ENCODE results near the gene MED10. TPM values are rescaled to one million over a fixed set of nuclear protein-coding genes. Genes with fewer than 3 reads are reported as not detected.

MED10 gene
- total and polyA plus RNA-seq, 2 donors (not counting 1 experiment from before 2014, with no cell fraction given), result 49.9 to 50.9 TPM

DNA sequence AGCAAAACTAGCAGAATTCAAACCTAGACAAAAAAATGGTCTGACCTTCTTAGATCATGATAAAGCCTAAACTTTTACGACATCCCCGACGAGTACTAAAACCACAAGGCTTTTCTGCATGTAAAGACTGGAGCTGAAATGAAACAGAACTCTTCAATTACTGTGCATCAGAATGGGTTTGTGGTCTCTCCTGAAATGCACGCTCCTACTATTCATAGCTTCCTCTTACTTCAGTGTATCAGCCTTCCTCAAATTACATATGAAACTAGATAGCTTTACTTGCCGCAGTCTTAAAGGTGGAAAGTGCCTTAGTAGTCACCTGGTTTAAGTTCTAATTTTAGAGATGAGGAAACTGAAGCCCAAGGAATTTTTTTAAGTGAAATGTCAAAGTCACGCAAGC lies 24.6 kb upstream of the MED10 start:
- intact Hi-C loops (cut with micrococcal nuclease), result no loop called here
- H3K36me3 ChIP-seq (replicated peaks in 1 of 2; ENCODE audit: control extremely low read depth in 1 of 2, control insufficient read depth in 1 of 2, extremely low read depth in 1 of 2, insufficient read depth in 2 of 2, low read length in 1 of 2), result no peaks in the 10 kb centered on the region
- H3K9me3 ChIP-seq (ENCODE audit: control extremely low read depth in 1 of 3, control insufficient read depth in 2 of 3, insufficient read depth in 1 of 3, low read length in 2 of 3), result peaks cover 0 to 1% (median 0%) of the 10 kb centered on the region in 3 donors
- CTCF ChIA-PET, result no interaction called here
- no peaks in the 10 kb centered on the region for H3K4me1 ChIP-seq (ENCODE audit: control insufficient read depth in 2 of 2, insufficient read depth in 2 of 2, low read length in 2 of 2)
- H3K27me3 ChIP-seq (replicated peaks in 1 of 4; ENCODE audit: control extremely low read depth in 1 of 4, control insufficient read depth in 3 of 4, insufficient read depth in 4 of 4, low read length in 3 of 4), result peaks cover 0 to 9% (median 1%) of the 10 kb centered on the region in 4 experiments
- no peak overlapping the region for H3K4me3 ChIP-seq (ENCODE audit: control extremely low read depth in 1 of 5, extremely low read depth in 1 of 5, insufficient read depth in 1 of 5, low read depth in 2 of 5, low read length in 4 of 5)
- no peak overlapping the region for H3K9ac ChIP-seq (ENCODE audit: low read length)
- no peak for ATAC-seq (ENCODE audit: low read depth)
- Mint-ChIP-seq H3K27ac (no peak overlapping the region), H3K9me3 (ENCODE audit: insufficient read depth) (no peaks in the 10 kb centered on the region), H3K4me1 (no peaks in the 10 kb centered on the region), H3K27me3 (peaks cover 36% of the 10 kb centered on the region), H3K4me3 (no peak overlapping the region)
- POLR2A ChIA-PET, result no interaction called here
- no peak overlapping the region for H3K4me2 ChIP-seq (replicated peaks; ENCODE audit: low read depth, low read length, poor library complexity, severe bottlenecking)
- no peaks in the 10 kb centered on the region for H3K79me2 ChIP-seq (ENCODE audit: control insufficient read depth, insufficient read depth, low read length)
- WGBS (ENCODE audit: insufficient coverage), result 54% methylated on average over 5 of the region's 6 CpGs
- H2AFZ ChIP-seq (ENCODE audit: insufficient read depth, low read depth, low read length, poor library complexity, severe bottlenecking), result no peak overlapping the region
- no peak for DNase-seq
- H4K20me1 ChIP-seq (ENCODE audit: control insufficient read depth, insufficient read depth, low read length, poor library complexity, severe bottlenecking), result no peaks in the 10 kb centered on the region
- no peak for TF ChIP-seq CTCF (IDR thresholded peaks at IDR 0.05)
- no peak for TF ChIP-seq EZH2 (IDR thresholded peaks at IDR 0.05; ENCODE audit: borderline replicate concordance, insufficient read depth, low read depth, low read length, poor library complexity, severe bottlenecking)
- H3K27ac ChIP-seq (ENCODE audit: low read length in 2 of 2), result no peak overlapping the region

GRCh38 chr5:6401410-6401809 lies 23.1 kb upstream of the MED10 start:
- Histone ChIP-seq H3K79me2 (ENCODE audit: control insufficient read depth, insufficient read depth, low read length) (no peaks in the 10 kb centered on the region), H3K9ac (ENCODE audit: low read length) (no peak overlapping the region), H3K4me1 (ENCODE audit: control insufficient read depth in 2 of 2, insufficient read depth in 2 of 2, low read length in 2 of 2) (no peaks in the 10 kb centered on the region), H3K9me3 (ENCODE audit: control extremely low read depth in 1 of 3, control insufficient read depth in 2 of 3, insufficient read depth in 1 of 3, low read length in 2 of 3) (peaks cover 0 to 7% (median 0%) of the 10 kb centered on the region in 3 donors), H3K36me3 (replicated peaks in 1 of 2; ENCODE audit: control extremely low read depth in 1 of 2, control insufficient read depth in 1 of 2, extremely low read depth in 1 of 2, insufficient read depth in 2 of 2, low read length in 1 of 2) (no peaks in the 10 kb centered on the region), H3K27me3 (replicated peaks in 1 of 4; ENCODE audit: control extremely low read depth in 1 of 4, control insufficient read depth in 3 of 4, insufficient read depth in 4 of 4, low read length in 3 of 4) (peaks cover 0 to 11% (median 0%) of the 10 kb centered on the region in 4 experiments), H3K4me3 (ENCODE audit: control extremely low read depth in 1 of 5, extremely low read depth in 1 of 5, insufficient read depth in 1 of 5, low read depth in 2 of 5, low read length in 4 of 5) (no peak overlapping the region), H3K27ac (ENCODE audit: low read length in 2 of 2) (no peak overlapping the region), H3K4me2 (replicated peaks; ENCODE audit: low read depth, low read length, poor library complexity, severe bottlenecking) (no peak overlapping the region), H2AFZ (ENCODE audit: insufficient read depth, low read depth, low read length, poor library complexity, severe bottlenecking) (no peak overlapping the region), H4K20me1 (ENCODE audit: control insufficient read depth, insufficient read depth, low read length, poor library complexity, severe bottlenecking) (no peaks in the 10 kb centered on the region)
- ATAC-seq (ENCODE audit: low read depth), result no peak
- Mint-ChIP-seq H3K4me3 (no peak overlapping the region), H3K27me3 (peaks cover 23% of the 10 kb centered on the region), H3K9me3 (ENCODE audit: insufficient read depth) (no peaks in the 10 kb centered on the region), H3K4me1 (no peaks in the 10 kb centered on the region), H3K27ac (no peak overlapping the region)
- CTCF ChIA-PET, result no interaction called here
- intact Hi-C loops (cut with micrococcal nuclease), result no loop called here
- TF ChIP-seq EZH2 (IDR thresholded peaks at IDR 0.05; ENCODE audit: borderline replicate concordance, insufficient read depth, low read depth, low read length, poor library complexity, severe bottlenecking) (no peak), CTCF (IDR thresholded peaks at IDR 0.05) (no peak)
- 70% methylated on average over 2 of the region's 2 CpGs for WGBS (ENCODE audit: insufficient coverage)
- no peak for DNase-seq
- POLR2A ChIA-PET, result no interaction called here
